HG02884 (cell line): ENCODE measurements around the gene S1PR5.

Experiments used
- ATAC-seq: cut with Tn5 transposase; IDR thresholded peaks from one replicate; pipeline ENCODE4 v1.9.1; 2021; ENCODE audit warnings: mild to moderate bottlenecking, moderate library complexity; ENCODE audit not compliant: unreplicated experiment

The S1PR5 gene

GRCh38 chr19:10516671-10517286 lies 468 bp downstream of the S1PR5 start:
- no peak for ATAC-seq

GRCh38 chr19:10516064-10516385 lies 1.2 kb downstream of the S1PR5 start:
- no peak for ATAC-seq

GRCh38 chr19:10514211-10515145 lies 2.8 kb downstream of the S1PR5 start:
- ATAC-seq: no peak

- no peak for ATAC-seq
Measured at GRCh38 chr19:10513223-10513622, 4.0 kb downstream of the S1PR5 start.

- no peak for ATAC-seq
Measured at GRCh38 chr19:10510301-10510802, 6.9 kb downstream of the S1PR5 start.

- no peak for ATAC-seq
Measured at GRCh38 chr19:10508707-10509106, 8.5 kb downstream of the S1PR5 start.

GRCh38 chr19:10508036-10508435 lies 9.2 kb downstream of the S1PR5 start:
- no peak for ATAC-seq

- no peak for ATAC-seq
Measured at GRCh38 chr19:10505583-10506229, 11.5 kb downstream of the S1PR5 start.

GRCh38 chr19:10503002-10503789 lies 14.1 kb downstream of the S1PR5 start, which contains the start of gene KEAP1:
KEAP1 (minus strand) TSS chr19:10503356; CDS start chr19:10500033, 3,323 bp downstream.
- peak; percentile 31 for ATAC-seq

GRCh38 chr19:10502524-10503001 lies 14.7 kb downstream of the S1PR5 start:
- ATAC-seq: peak; percentile 71

- peak; percentile 24 for ATAC-seq
Measured at GRCh38 chr19:10501971-10502523, 15.2 kb downstream of the S1PR5 start.

GRCh38 chr19:10500247-10500592 lies 17.0 kb downstream of the S1PR5 start:
- no peak for ATAC-seq

- no peak for ATAC-seq
Measured at GRCh38 chr19:10499550-10500246, 17.5 kb downstream of the S1PR5 start.

- no peak for ATAC-seq
Measured at GRCh38 chr19:10497371-10497770, 19.9 kb downstream of the S1PR5 start.

- ATAC-seq: no peak
Measured at GRCh38 chr19:10491472-10492047, 25.7 kb downstream of the S1PR5 start.

- no peak for ATAC-seq
Measured at GRCh38 chr19:10486551-10486950, 30.7 kb downstream of the S1PR5 start.

- no peak for ATAC-seq
Measured at GRCh38 chr19:10478903-10479384, 38.3 kb downstream of the S1PR5 start.

GRCh38 chr19:10478476-10478875 lies 38.8 kb downstream of the S1PR5 start:
- ATAC-seq: no peak

- no peak for ATAC-seq
Measured at GRCh38 chr19:10474962-10475451, 42.2 kb downstream of the S1PR5 start.
